Measurements from ENCODE around the gene HBEGF. TPM values are rescaled to one million over a fixed set of nuclear protein-coding genes. Genes with fewer than 3 reads are reported as not detected.

Gene HBEGF
- total RNA-seq, 1 donor from 2014 or later = 31.6 TPM

GRCh38 chr5:140309706-140310249, 36.6 kb downstream of the HBEGF start:
- DNase-seq (ENCODE audit: low read depth) = no peak
- no peaks in the 10 kb centered on the region for H3K27me3 ChIP-seq (ENCODE audit: control insufficient read depth, insufficient read depth, low read length)
- no peak for TF ChIP-seq CTCF (IDR thresholded peaks at IDR 0.05; ENCODE audit: insufficient read depth, low read length, poor library complexity, severe bottlenecking)
- no peaks in the 10 kb centered on the region for H3K36me3 ChIP-seq (ENCODE audit: control insufficient read depth, insufficient read depth, low read length)
- no peak overlapping the region for H3K4me3 ChIP-seq (ENCODE audit: low read depth, low read length)

- H3K27me3 ChIP-seq (ENCODE audit: control insufficient read depth, insufficient read depth, low read length) = no peaks in the 10 kb centered on the region
- no peak for DNase-seq (ENCODE audit: low read depth)
- no peak overlapping the region for H3K4me3 ChIP-seq (ENCODE audit: low read depth, low read length)
- TF ChIP-seq CTCF (IDR thresholded peaks at IDR 0.05; ENCODE audit: insufficient read depth, low read length, poor library complexity, severe bottlenecking) = no peak
- H3K36me3 ChIP-seq (ENCODE audit: control insufficient read depth, insufficient read depth, low read length) = no peaks in the 10 kb centered on the region
Measured at GRCh38 chr5:140305471-140305870, 40.9 kb downstream of the HBEGF start.

- Histone ChIP-seq H3K4me3 (ENCODE audit: low read depth, low read length) (no peak overlapping the region), H3K36me3 (ENCODE audit: control insufficient read depth, insufficient read depth, low read length) (peaks cover 1% of the 10 kb centered on the region), H3K27me3 (ENCODE audit: control insufficient read depth, insufficient read depth, low read length) (no peaks in the 10 kb centered on the region)
- TF ChIP-seq CTCF (IDR thresholded peaks at IDR 0.05; ENCODE audit: insufficient read depth, low read length, poor library complexity, severe bottlenecking) = no peak
- no peak for DNase-seq (ENCODE audit: low read depth)
Measured at GRCh38 chr5:140303966-140304365, 42.4 kb downstream of the HBEGF start.

GRCh38 chr5:140302786-140303639, 43.4 kb downstream of the HBEGF start, which contains the start of gene PFDN1:
PFDN1 (minus strand) TSS chr5:140303101; CDS start chr5:140303073, 28 bp downstream.
- DNase-seq (ENCODE audit: low read depth) = peak; percentile 77
- H3K27me3 ChIP-seq (ENCODE audit: control insufficient read depth, insufficient read depth, low read length) = no peaks in the 10 kb centered on the region
- TF ChIP-seq CTCF (IDR thresholded peaks at IDR 0.05; ENCODE audit: insufficient read depth, low read length, poor library complexity, severe bottlenecking) = no peak
- peaks cover 1% of the 10 kb centered on the region for H3K36me3 ChIP-seq (ENCODE audit: control insufficient read depth, insufficient read depth, low read length)
- H3K4me3 ChIP-seq (ENCODE audit: low read depth, low read length) = peak within 1 kb of the TSS; percentile 84

GRCh38 chr5:140301136-140301535, 45.3 kb downstream of the HBEGF start:
- no peak for TF ChIP-seq CTCF (IDR thresholded peaks at IDR 0.05; ENCODE audit: insufficient read depth, low read length, poor library complexity, severe bottlenecking)
- Histone ChIP-seq H3K36me3 (ENCODE audit: control insufficient read depth, insufficient read depth, low read length) (peaks cover 1% of the 10 kb centered on the region), H3K4me3 (ENCODE audit: low read depth, low read length) (no peak overlapping the region), H3K27me3 (ENCODE audit: control insufficient read depth, insufficient read depth, low read length) (no peaks in the 10 kb centered on the region)
- DNase-seq (ENCODE audit: low read depth) = no peak

Measured in kidney epithelial cell (primary cell).